ENCODE results near the gene LILRA1. TPM values are rescaled to one million over a fixed set of nuclear protein-coding genes. Genes with fewer than 3 reads are reported as not detected.

Gene LILRA1
- total RNA-seq, 1 donor from 2014 or later = not detected

GRCh38 chr19:54606891-54607784 is 13.7 kb downstream of the LILRA1 start:
- Mint-ChIP-seq H3K27ac (ENCODE audit: unreplicated experiment) (no peak overlapping the region), H3K36me3 (ENCODE audit: low read depth) (peaks cover 7% of the 10 kb centered on the region), H3K9me3 (peaks cover 19% of the 10 kb centered on the region), H3K4me3 (no peak overlapping the region), H3K4me1 (no peaks in the 10 kb centered on the region), H3K27me3 (ENCODE audit: low read depth) (no peaks in the 10 kb centered on the region)
- no peak for DNase-seq (ENCODE audit: low read depth, low spot score)
- no peak for TF ChIP-seq CTCF (conservative IDR thresholded peaks at IDR 0.05)

GRCh38 chr19:54607785-54608150 is 14.3 kb downstream of the LILRA1 start:
- Mint-ChIP-seq H3K36me3 (ENCODE audit: low read depth) (peaks cover 7% of the 10 kb centered on the region), H3K4me3 (no peak overlapping the region)
- TF ChIP-seq CTCF (conservative IDR thresholded peaks at IDR 0.05) = no peak

GRCh38 chr19:54608205-54608604 is 14.8 kb downstream of the LILRA1 start:
- Mint-ChIP-seq H3K27me3 (ENCODE audit: low read depth) (no peaks in the 10 kb centered on the region), H3K36me3 (ENCODE audit: low read depth) (peaks cover 7% of the 10 kb centered on the region), H3K4me1 (no peaks in the 10 kb centered on the region), H3K9me3 (peaks cover 19% of the 10 kb centered on the region), H3K27ac (ENCODE audit: unreplicated experiment) (no peak overlapping the region), H3K4me3 (no peak overlapping the region)
- TF ChIP-seq CTCF (conservative IDR thresholded peaks at IDR 0.05) = no peak
- no peak for DNase-seq (ENCODE audit: low read depth, low spot score)

More at GRCh38 chr19:54607785-54608150, 14.3 kb downstream of the LILRA1 start:
- no peak overlapping the region for H3K27ac Mint-ChIP-seq (ENCODE audit: unreplicated experiment)
- no peaks in the 10 kb centered on the region for H3K4me1 Mint-ChIP-seq
- H3K27me3 Mint-ChIP-seq (ENCODE audit: low read depth) = no peaks in the 10 kb centered on the region
- DNase-seq (ENCODE audit: low read depth, low spot score) = no peak
- peaks cover 19% of the 10 kb centered on the region for H3K9me3 Mint-ChIP-seq

GRCh38 chr19:54608792-54609191 is 15.4 kb downstream of the LILRA1 start:
- Mint-ChIP-seq H3K4me3 (no peak overlapping the region), H3K27ac (ENCODE audit: unreplicated experiment) (no peak overlapping the region), H3K4me1 (no peaks in the 10 kb centered on the region), H3K27me3 (ENCODE audit: low read depth) (no peaks in the 10 kb centered on the region), H3K9me3 (peaks cover 22% of the 10 kb centered on the region), H3K36me3 (ENCODE audit: low read depth) (peaks cover 7% of the 10 kb centered on the region)
- TF ChIP-seq CTCF (conservative IDR thresholded peaks at IDR 0.05) = no peak
- no peak for DNase-seq (ENCODE audit: low read depth, low spot score)

GRCh38 chr19:54609356-54609791 is 15.9 kb downstream of the LILRA1 start:
- no peaks in the 10 kb centered on the region for H3K27me3 Mint-ChIP-seq (ENCODE audit: low read depth)
- no peak overlapping the region for H3K4me3 Mint-ChIP-seq
- H3K9me3 Mint-ChIP-seq = peaks cover 23% of the 10 kb centered on the region
- DNase-seq (ENCODE audit: low read depth, low spot score) = no peak
- no peak for TF ChIP-seq CTCF (conservative IDR thresholded peaks at IDR 0.05)
- H3K27ac Mint-ChIP-seq (ENCODE audit: unreplicated experiment) = no peak overlapping the region
- peaks cover 7% of the 10 kb centered on the region for H3K36me3 Mint-ChIP-seq (ENCODE audit: low read depth)
- H3K4me1 Mint-ChIP-seq = no peaks in the 10 kb centered on the region

Measured in neural crest cell (in vitro differentiated cells).